HG02970 (cell line): Measurements from ENCODE around the gene MTF2.
A peak's percentile ranks its signal among the peaks of the same experiment; 100 is the strongest.
"Not testable (repeated sequence)": the region's sequence is repeated elsewhere in the genome, so short reads cannot be mapped to it uniquely, and the experiment has no call there.

Experiments
- ATAC-seq: cut with Tn5 transposase; IDR thresholded peaks from one replicate; pipeline ENCODE4 v1.9.1; 2021; ENCODE audit warnings: mild to moderate bottlenecking, moderate library complexity, moderate number of reproducible peaks; ENCODE audit not compliant: unreplicated experiment, low FRiP score

MTF2 gene

DNA sequence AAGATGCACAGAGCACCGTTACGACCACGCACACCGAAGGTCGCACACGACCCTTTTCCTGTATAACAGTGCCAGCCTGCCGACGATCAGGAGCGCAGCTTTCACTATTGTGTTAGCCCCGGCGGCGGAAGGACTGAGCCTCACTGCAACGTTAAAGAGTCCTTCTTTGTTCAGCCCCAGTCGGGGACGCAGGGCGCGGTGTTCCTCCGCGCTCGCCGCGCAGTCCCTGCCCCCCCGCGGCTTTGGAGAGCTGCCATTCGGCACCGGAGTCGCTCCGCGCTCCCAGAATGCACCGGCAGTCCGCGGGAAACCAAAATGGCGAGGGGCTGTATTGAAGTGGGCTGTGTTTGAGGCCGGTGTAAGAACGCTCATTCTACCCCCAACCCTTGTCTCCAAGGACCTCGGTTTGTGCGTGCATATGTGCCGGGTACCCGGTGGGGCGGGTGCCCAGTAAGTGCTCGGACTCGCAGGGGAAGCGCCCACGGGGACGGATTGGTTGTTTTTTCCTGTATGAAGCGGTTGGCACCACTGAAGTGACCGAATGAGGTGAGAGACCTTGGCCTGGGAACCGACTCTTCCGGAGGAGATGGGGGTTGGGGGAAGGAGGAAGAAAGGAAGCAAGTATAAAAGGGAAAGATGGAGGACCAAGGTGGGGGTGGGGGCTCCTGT is at the start of gene MTF2:
MTF2 (plus strand) TSS at position 298 of the 669 bp plus-strand sequence; CDS start at position 542, 244 bp downstream.
- peak; percentile 82 for ATAC-seq

DNA sequence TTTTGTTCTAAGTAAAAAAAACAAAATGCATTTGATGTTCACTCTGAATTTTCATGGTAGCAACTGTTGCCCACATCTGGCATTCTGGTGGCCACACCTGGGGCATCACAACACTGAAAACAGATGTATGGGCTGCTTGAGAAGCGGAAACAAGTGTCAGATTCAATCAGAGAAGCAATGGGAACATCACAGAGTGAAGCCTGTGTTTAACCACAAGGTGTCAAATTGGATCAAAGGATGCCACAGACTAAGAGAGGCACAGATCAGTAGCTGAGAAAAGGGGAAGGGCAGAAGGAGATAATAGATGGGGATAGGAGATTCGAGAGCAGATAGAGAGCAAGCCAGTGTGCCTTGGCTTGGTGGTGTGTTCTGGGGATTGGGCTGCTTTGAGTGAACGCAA is 49.8 kb upstream of the MTF2 start:
- no peak for ATAC-seq

- not testable (repeated sequence) for ATAC-seq
These were observed 48.9 kb upstream of the MTF2 start for GRCh38 chr1:93030191-93030590.

DNA sequence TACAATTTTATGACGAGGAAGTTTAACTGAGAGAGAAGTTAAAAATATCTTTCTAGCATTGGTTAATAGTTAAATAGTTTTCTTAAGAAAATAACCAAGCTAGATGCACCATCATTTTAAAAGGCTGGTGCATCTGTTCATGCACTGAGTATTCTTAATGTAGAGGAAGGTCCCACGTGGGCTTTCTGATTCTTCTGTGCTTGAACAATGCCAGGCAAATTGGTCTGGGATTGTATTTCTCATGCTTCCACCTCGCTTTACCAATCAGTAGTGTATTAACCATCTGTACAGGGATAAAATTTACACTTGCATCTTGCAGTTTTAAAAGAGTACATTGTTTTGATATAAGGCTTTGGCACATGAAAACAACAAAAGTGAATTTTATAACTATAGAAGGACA is 47.4 kb upstream of the MTF2 start:
- no peak for ATAC-seq

- no peak for ATAC-seq
These were observed 46.1 kb upstream of the MTF2 start for GRCh38 chr1:93033029-93033428.

- ATAC-seq = peak; percentile 60
These were observed 45.3 kb upstream of the MTF2 start for GRCh38 chr1:93033785-93034184.

DNA sequence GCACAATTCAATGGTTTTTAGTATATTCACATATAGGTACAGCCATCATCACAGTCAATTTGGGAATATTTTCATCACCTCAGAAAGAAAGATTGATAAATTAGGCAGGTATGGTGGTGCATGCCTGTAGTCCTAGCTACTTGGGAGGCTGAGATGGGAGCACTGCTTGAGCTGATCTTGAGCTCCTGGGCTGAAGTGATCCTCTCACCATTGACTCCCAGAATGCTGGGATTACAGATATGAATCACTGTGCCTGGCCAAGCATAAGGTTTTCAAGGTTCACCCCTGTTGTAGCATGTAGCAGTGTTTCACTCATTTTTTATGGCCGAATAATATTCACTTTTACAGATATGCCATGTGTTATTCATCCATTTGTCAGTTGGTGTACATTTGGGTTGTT is 44.7 kb upstream of the MTF2 start:
- ATAC-seq = no peak

GRCh38 chr1:93036672-93037071 is 42.4 kb upstream of the MTF2 start:
- ATAC-seq = no peak

GRCh38 chr1:93042187-93043056 is 36.7 kb upstream of the MTF2 start:
- peak; percentile 61 for ATAC-seq

DNA sequence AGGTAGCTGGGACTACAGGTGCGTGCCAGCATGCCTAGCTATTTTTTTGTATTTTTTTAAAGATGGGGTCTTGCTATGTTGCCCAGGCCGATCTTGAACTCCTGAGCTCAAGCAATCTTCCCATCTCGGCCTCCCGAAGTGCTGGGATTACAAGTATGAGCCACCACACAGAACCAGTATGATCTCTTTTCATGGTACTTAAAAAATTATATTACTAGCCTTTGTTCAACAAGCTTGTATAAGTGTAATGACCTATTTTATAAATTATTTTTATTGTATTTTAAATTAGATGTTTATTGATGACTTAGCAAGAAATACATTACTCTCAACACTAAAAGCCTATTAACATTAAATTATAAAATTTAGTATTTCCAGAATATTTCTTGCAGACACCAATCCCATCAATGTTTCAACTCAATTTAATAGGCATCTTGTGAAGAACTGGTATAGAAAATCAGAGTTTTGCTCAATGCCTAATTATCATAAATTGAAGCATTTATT is 36.0 kb upstream of the MTF2 start:
- ATAC-seq = no peak

DNA sequence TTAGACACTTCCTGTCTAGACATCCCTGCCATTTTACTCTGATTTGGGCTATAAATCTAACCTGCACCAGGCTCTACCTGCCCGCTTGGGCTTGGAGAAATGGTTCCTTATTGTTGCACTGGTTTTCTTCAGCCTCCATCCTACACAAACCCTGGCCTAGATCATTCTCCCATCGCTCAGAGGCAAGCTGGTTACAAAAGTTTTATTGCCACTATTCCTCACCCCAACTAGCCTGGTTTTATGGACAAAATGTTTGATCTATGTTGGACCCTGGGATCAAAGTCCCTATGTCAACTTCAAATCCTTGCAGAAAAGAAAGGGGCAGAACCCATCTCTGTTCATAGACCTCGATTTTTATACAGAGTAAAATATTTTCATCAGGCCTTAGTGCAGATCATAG is 31.5 kb upstream of the MTF2 start:
- ATAC-seq = no peak

GRCh38 chr1:93051961-93052360 is 27.1 kb upstream of the MTF2 start:
- ATAC-seq = no peak

- ATAC-seq = no peak
These were observed 22.9 kb upstream of the MTF2 start for GRCh38 chr1:93056214-93056613.

- no peak for ATAC-seq
These were observed 22.4 kb upstream of the MTF2 start for GRCh38 chr1:93056649-93057048.

- ATAC-seq = no peak
These were observed 16.9 kb upstream of the MTF2 start for GRCh38 chr1:93061895-93062792.

- ATAC-seq = no peak
These were observed 2.8 kb upstream of the MTF2 start for GRCh38 chr1:93076268-93076667.

- ATAC-seq = no peak
These were observed 880 bp upstream of the MTF2 start for GRCh38 chr1:93078203-93078602.

DNA sequence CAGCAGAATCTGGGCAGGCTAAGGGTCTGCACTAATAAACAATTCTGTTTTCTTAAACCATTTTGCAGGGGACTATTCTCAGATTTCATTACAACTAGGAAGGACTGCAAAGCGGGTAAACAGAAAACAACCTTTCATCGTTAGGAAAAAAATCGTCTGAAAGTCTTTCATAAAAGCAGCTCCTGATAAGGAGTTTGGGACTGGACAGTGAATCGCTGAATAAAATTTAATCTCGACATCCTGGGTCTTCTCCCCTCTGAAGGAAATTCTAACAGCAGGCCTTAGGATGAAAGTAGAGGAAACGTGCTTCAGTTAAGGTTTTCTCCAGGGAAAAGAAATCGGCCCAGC is 471 bp upstream of the MTF2 start:
- no peak for ATAC-seq

DNA sequence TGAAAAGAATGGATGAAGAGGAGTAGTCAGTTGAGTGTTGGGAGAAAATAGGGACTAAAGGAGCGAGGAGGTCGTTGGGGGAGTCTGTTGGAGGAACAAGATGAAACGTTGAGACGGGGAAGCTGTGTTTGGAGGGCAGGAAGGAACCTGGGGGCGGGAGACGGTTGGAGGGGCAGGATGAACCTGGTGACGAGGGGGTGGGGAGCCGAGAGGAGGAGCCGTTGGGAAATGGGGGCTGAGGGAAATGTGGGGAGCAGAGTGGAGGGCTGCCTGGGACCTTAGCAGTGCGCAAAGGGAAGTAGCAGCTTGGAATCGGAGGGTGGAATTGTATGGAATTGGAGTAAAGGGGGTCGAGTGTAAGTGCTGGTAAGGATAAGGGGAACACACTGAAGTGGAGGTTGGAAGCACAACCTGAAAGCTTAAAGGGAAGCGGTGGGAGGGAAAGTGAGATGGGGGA is 630 bp downstream of the MTF2 start:
- no peak for ATAC-seq

DNA sequence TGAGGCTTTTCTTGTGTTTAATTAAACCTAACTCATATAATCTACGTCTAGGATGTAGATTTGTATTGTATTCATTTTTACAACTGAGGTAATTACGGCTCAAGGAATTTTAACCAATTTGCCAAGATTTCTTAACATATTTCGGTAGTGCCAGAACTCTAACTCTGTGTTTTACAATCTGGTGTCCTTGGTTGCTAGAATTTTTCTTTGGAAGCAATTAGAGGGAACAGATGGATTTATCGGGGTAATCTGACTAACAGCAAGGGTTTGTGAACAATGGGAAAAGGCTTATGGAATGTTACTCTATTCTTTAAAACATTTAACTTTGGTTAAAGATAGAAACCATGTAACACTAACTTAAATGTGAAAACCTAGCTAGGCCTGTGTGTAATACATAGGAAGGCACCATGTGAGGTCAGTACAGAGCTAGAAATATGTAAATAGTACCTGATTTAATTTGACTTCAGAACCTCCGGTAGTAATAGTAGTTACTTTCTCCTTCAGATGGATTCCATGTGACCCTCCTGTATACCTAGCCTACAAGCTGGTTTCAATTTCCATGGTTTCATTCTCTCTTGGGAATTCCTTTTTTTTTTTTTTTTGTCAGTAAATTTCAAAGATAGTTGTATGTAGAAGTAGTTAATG is 1.2 kb downstream of the MTF2 start:
- peak; percentile 54 for ATAC-seq
